H1 (cell line): ENCODE measurements around the gene RTP1. TPM values are rescaled to one million over a fixed set of nuclear protein-coding genes. Genes with fewer than 3 reads are reported as not detected.
"Not testable (repeated sequence)": the region's sequence is repeated elsewhere in the genome, so short reads cannot be mapped to it uniquely, and the experiment has no call there.

Experiments
- CTCF ChIA-PET: fragments of 300-600 bp; sonication (Branson Sonifier 250); formaldehyde crosslinking; loops from one replicate; lab custom pipeline; 2021; ENCODE audit not compliant: partially characterized antibody; lab: Charles Lee
- POLR2A ChIA-PET: fragments of 300-600 bp; sonication (Branson Sonifier 250); formaldehyde crosslinking; loops from one replicate; lab custom pipeline; 2021; ENCODE audit warnings: inconsistent platforms; ENCODE audit not compliant: partially characterized antibody; lab: Charles Lee
- DNase-seq, 2 experiments: peaks; one replicate each; pipeline versions ENCODE4 v3.0.0 to v3.0.0-alpha.2; 2010 to 2022; ENCODE audit warnings: low spot score in 2 of 2, low read depth in 1 of 2, mixed read lengths in 1 of 2
- FAIRE-seq: peaks from 2 replicates; lab custom pipeline; 2011; peaks lifted over from hg19 to GRCh38; lab: Jason Lieb, UNC
- H2AFZ ChIP-seq: 2 replicates; pipeline ENCODE4 v1.8.1; 2012; ENCODE audit warnings: low read length, inconsistent platforms
- H2AK5ac ChIP-seq: 2 replicates; pipeline ENCODE4 v1.6.1; 2013; ENCODE audit warnings: low read depth, low read length
- H2BK120ac ChIP-seq: replicated peaks from 2 replicates; pipeline ENCODE3; 2013; ENCODE audit warnings: low read depth, low read length, inconsistent platforms
- H2BK12ac ChIP-seq: 2 replicates; pipeline ENCODE4 v1.6.1; 2013; ENCODE audit warnings: low read depth, low read length
- H2BK15ac ChIP-seq: 2 replicates; pipeline ENCODE4 v1.6.1; 2013; ENCODE audit warnings: low read length
- H2BK20ac ChIP-seq: 2 replicates; pipeline ENCODE4 v1.6.1; 2013; ENCODE audit warnings: low read length
- H2BK5ac ChIP-seq: 2 replicates; pipeline ENCODE4 v1.6.1; 2013; ENCODE audit warnings: low read depth, low read length
- H3K14ac ChIP-seq: 2 replicates; pipeline ENCODE4 v1.6.1; 2013; ENCODE audit warnings: inconsistent platforms; ENCODE audit not compliant: insufficient read length
- H3K18ac ChIP-seq: 2 replicates; pipeline ENCODE4 v1.6.1; 2013; ENCODE audit warnings: low read length; ENCODE audit errors: extremely low read depth
- H3K23ac ChIP-seq: 2 replicates; pipeline ENCODE4 v1.6.1; 2013; ENCODE audit warnings: inconsistent platforms; ENCODE audit not compliant: insufficient read length
- H3K23me2 ChIP-seq: 2 replicates; pipeline ENCODE4 v1.6.1; 2013; ENCODE audit warnings: low read depth, low read length
- H3K27ac ChIP-seq: 2 replicates; pipeline ENCODE4 v1.6.1; 2011; ENCODE audit warnings: low read depth, low read length, inconsistent platforms
- H3K27me3 ChIP-seq, 4 experiments: replicated peaks in 1 of 4; 1 replicate in 1 of 4; 2 replicates in 3 of 4; pipeline versions ENCODE4 v1.6.1 to v1.8.1; 2011 to 2013; ENCODE audit warnings: low read length in 3 of 4, mild to moderate bottlenecking in 3 of 4, inconsistent platforms in 2 of 4, mixed read lengths in 2 of 4, moderate library complexity in 1 of 4; ENCODE audit not compliant: control insufficient read depth in 3 of 4, insufficient read depth in 3 of 4; ENCODE audit errors: extremely low read depth in 1 of 4
- H3K36me3 ChIP-seq, 4 experiments: 2 replicates each; pipeline versions ENCODE4 v1.6.1 to v1.8.1; 2011 to 2013; ENCODE audit warnings: mild to moderate bottlenecking in 4 of 4, low read length in 3 of 4, moderate library complexity in 2 of 4, control low read depth in 1 of 4, inconsistent platforms in 1 of 4; ENCODE audit not compliant: insufficient read depth in 4 of 4, control insufficient read depth in 2 of 4
- H3K4ac ChIP-seq: replicated peaks from 2 replicates; pipeline ENCODE3; 2013; ENCODE audit warnings: low read length, low read depth, mixed read lengths, inconsistent platforms; ENCODE audit not compliant: insufficient read length
- H3K4me1 ChIP-seq, 4 experiments: replicated peaks in 1 of 4; 1 replicate in 1 of 4; 2 replicates in 3 of 4; pipeline versions ENCODE4 v1.6.1 to v1.8.1; 2011 to 2013; ENCODE audit warnings: low read length in 3 of 4, inconsistent platforms in 2 of 4, mixed read lengths in 1 of 4; ENCODE audit not compliant: insufficient read depth in 4 of 4, control insufficient read depth in 3 of 4
- H3K4me2 ChIP-seq, 2 experiments: 2 replicates each; pipeline versions ENCODE4 v1.6.1 to v1.8.1; 2011 to 2013; ENCODE audit warnings: low read depth in 2 of 2, low read length in 2 of 2, control low read depth in 1 of 2, inconsistent platforms in 1 of 2, mild to moderate bottlenecking in 1 of 2; ENCODE audit not compliant: insufficient read depth in 1 of 2
- H3K4me3 ChIP-seq, 4 experiments: fragments of 200-600, 300-600 bp in 1 of 4; sonication (generic), shearing (Covaris generic), sonication (Bioruptor Twin) in 1 of 4; 2 replicates each; pipeline versions ENCODE4 v1.5.1 to v1.8.1; 2011 to 2016; ENCODE audit warnings: low read length in 4 of 4, low read depth in 3 of 4, control low read depth in 2 of 4, inconsistent platforms in 2 of 4, mild to moderate bottlenecking in 2 of 4, mixed read lengths in 1 of 4, moderate library complexity in 1 of 4; ENCODE audit not compliant: insufficient read depth in 2 of 4; ENCODE audit errors: extremely low read depth in 1 of 4
- H3K56ac ChIP-seq: replicated peaks from 2 replicates; pipeline ENCODE3; 2013; ENCODE audit warnings: low read depth, mild to moderate bottlenecking, mixed read lengths, low read length, inconsistent platforms; ENCODE audit not compliant: insufficient read length
- H3K79me1 ChIP-seq: 2 replicates; pipeline ENCODE4 v1.6.1; 2013; ENCODE audit warnings: low read depth, low read length, control low read depth
- H3K79me2 ChIP-seq, 2 experiments: 2 replicates each; pipeline versions ENCODE4 v1.6.1 to v1.8.1; 2012 to 2013; ENCODE audit warnings: low read length in 2 of 2, mild to moderate bottlenecking in 2 of 2, inconsistent platforms in 1 of 2; ENCODE audit not compliant: insufficient read depth in 2 of 2, control insufficient read depth in 1 of 2
- H3K9ac ChIP-seq, 4 experiments: replicated peaks in 1 of 4; 1 replicate in 1 of 4; 2 replicates in 3 of 4; pipeline versions ENCODE4 v1.6.1 to v1.8.1; 2011 to 2013; ENCODE audit warnings: low read depth in 3 of 4, low read length in 3 of 4, control low read depth in 2 of 4, mild to moderate bottlenecking in 2 of 4, moderate library complexity in 2 of 4, inconsistent platforms in 1 of 4; ENCODE audit errors: extremely low read depth in 1 of 4
- H3K9me3 ChIP-seq, 2 experiments: 2 replicates each; pipeline versions ENCODE4 v1.6.1 to v1.8.1; 2012 to 2013; ENCODE audit warnings: mild to moderate bottlenecking in 2 of 2, moderate library complexity in 2 of 2, control low read depth in 1 of 2, inconsistent platforms in 1 of 2, low read depth in 1 of 2, low read length in 1 of 2, mixed read lengths in 1 of 2; ENCODE audit not compliant: insufficient read depth in 2 of 2
- H4K20me1 ChIP-seq, 2 experiments: replicated peaks in 1 of 2; 2 replicates each; pipeline versions ENCODE3 to v1.8.1; 2011 to 2013; ENCODE audit warnings: inconsistent platforms in 2 of 2, low read length in 2 of 2, mild to moderate bottlenecking in 1 of 2; ENCODE audit not compliant: insufficient read depth in 2 of 2, control insufficient read depth in 1 of 2
- H4K5ac ChIP-seq: 2 replicates; pipeline ENCODE4 v1.6.1; 2013; ENCODE audit warnings: low read length, low read depth, mixed read lengths, inconsistent platforms; ENCODE audit not compliant: insufficient read length
- H4K8ac ChIP-seq: 2 replicates; pipeline ENCODE4 v1.8.0; 2013; ENCODE audit warnings: mild to moderate bottlenecking, moderate library complexity, low read length, inconsistent platforms; ENCODE audit not compliant: insufficient read depth; ENCODE audit errors: extremely low read depth
- H4K91ac ChIP-seq: replicated peaks from 2 replicates; pipeline ENCODE3; 2013; ENCODE audit warnings: low read length, mixed read lengths, inconsistent platforms; ENCODE audit not compliant: insufficient read length
- ASH2L ChIP-seq: fragments of 200-600, 300-600 bp; sonication (generic); IDR thresholded peaks from one replicate; pipeline ENCODE4 v1.7.1; 2017; ENCODE audit warnings: low read length
- CTBP2 ChIP-seq: IDR thresholded peaks from 2 replicates; pipeline ENCODE4 v1.7.0; 2011; ENCODE audit warnings: borderline replicate concordance, mild to moderate bottlenecking, moderate library complexity, mixed read lengths, low read length; ENCODE audit not compliant: insufficient read depth, insufficient read length
- MAFK ChIP-seq: IDR thresholded peaks from 2 replicates; pipeline ENCODE4 v1.6.1; 2012; ENCODE audit warnings: low read depth, mild to moderate bottlenecking, improper control_type of control experiment, low read length
- NANOG ChIP-seq: IDR thresholded peaks from 2 replicates; pipeline ENCODE4 v1.6.1; 2011; ENCODE audit warnings: low read length, low read depth, mild to moderate bottlenecking, inconsistent platforms; ENCODE audit not compliant: insufficient read depth, poor library complexity, severe bottlenecking
- PHF8 ChIP-seq: fragments of 200-600 bp; sonication (generic); conservative IDR thresholded peaks from 2 replicates; pipeline ENCODE4 v1.7.1; 2012; ENCODE audit warnings: low read depth, mild to moderate bottlenecking, inconsistent platforms, low read length, moderate library complexity
- SIRT6 ChIP-seq: IDR thresholded peaks from one replicate; pipeline ENCODE4 v1.7.1; 2012; ENCODE audit warnings: low read length, inconsistent platforms
- SRF ChIP-seq: IDR thresholded peaks from 2 replicates; pipeline ENCODE4 v1.6.1; 2011; ENCODE audit warnings: mild to moderate bottlenecking, low read depth, low read length, moderate library complexity
- TEAD4 ChIP-seq: IDR thresholded peaks from 2 replicates; pipeline ENCODE4 v1.6.1; 2012; ENCODE audit warnings: low read depth, low read length, inconsistent platforms, mixed read lengths
- YY1 ChIP-seq: IDR thresholded peaks from 2 replicates; pipeline ENCODE4 v1.6.1; 2011; ENCODE audit warnings: low read depth, mild to moderate bottlenecking, low read length
- WGBS, 2 experiments: shearing (Covaris generic) in 1 of 2; methylation state at CpG; one replicate each; pipeline versions ENCODE4 v1.1.6 to v1.1.7; 2013 to 2015; ENCODE audit warnings: low lambda C conversion rate in 2 of 2, mixed read lengths in 2 of 2, inconsistent platforms in 1 of 2, low coverage in 1 of 2, missing lambda C conversion rate in 1 of 2; ENCODE audit not compliant: insufficient replicate concordance in 2 of 2, insufficient coverage in 1 of 2, insufficient read length in 1 of 2; ENCODE audit errors: extremely low coverage in 1 of 2, missing lambda C conversion rate in 1 of 2; 5-methylcytosine and 5-hydroxymethylcytosine counted together
- polyA plus RNA-seq, 7 experiments: library from polyadenylated mRNA; depleted of rRNA in 3 of 7; stranded (reverse) in 5 of 7; unstranded in 2 of 7; fragments of >200 nt in 5 of 7; fragments of 200-250 nt in 2 of 7; gene quantifications; 1 replicate in 5 of 7; 2 replicates in 1 of 7; 4 replicates in 1 of 7; pipeline versions ENCODE4 v1.2.1 to v1.2.3, GENCODE V29; 2011 to 2013; ENCODE audit warnings: missing spikeins in 2 of 7, mixed read lengths in 2 of 7
- total RNA-seq: library from RNA; stranded (reverse); fragmentation: NEBNext Ultra II Directional; extraction: Animal tissue kit (Norgen Biotek cat#: 25700); gene quantifications from 2 replicates; pipeline ENCODE4 v1.2.1, GENCODE V29; 2021

Gene RTP1
- total and polyA plus RNA-seq, 2 of the 8 experiments (the other 6 are each of a cell fraction or from before 2014, with no cell fraction given): 2.9 to 3.0 TPM

GRCh38 chr3:187238239-187238638 is 41.0 kb downstream of the RTP1 start (continued):
- TF ChIP-seq YY1 (no peak), SIRT6 (no peak), SRF (no peak), CTBP2 (no peak), MAFK (no peak), NANOG (no peak), TEAD4 (no peak), PHF8 (no peak), ASH2L (no peak)

DNA sequence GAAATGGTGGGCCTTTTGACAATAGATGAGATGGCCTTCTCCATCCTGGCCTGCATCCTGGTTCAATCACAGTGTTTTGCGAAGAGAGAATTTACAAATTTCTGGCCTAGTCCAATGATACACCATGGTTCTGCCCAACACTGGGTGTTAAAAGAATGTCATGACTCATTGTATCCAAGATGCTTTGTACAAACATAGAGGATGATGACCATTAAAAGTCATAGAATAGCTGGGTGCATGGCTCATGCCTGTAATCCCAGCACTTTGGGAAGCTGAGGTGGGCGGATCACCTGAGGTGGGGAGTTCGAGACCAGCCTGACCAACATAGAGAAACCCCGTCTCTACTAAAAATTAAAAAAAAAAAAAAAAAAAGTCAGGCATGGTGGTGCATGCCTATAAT is 41.5 kb downstream of the RTP1 start:
- H3K27ac ChIP-seq, DNase-seq, H3K23me2 ChIP-seq, H3K4me1 ChIP-seq, H2AK5ac ChIP-seq, H2BK120ac ChIP-seq, H3K79me2 ChIP-seq, H3K4ac ChIP-seq, H3K23ac ChIP-seq, H3K36me3 ChIP-seq, H3K56ac ChIP-seq, H4K20me1 ChIP-seq, H4K91ac ChIP-seq, H3K4me3 ChIP-seq, H3K27me3 ChIP-seq, H2AFZ ChIP-seq, H4K8ac ChIP-seq, H2BK5ac ChIP-seq, POLR2A ChIA-PET, H3K14ac ChIP-seq, H3K79me1 ChIP-seq, H3K9me3 ChIP-seq, H4K5ac ChIP-seq, H2BK20ac ChIP-seq, H3K4me2 ChIP-seq, H3K18ac ChIP-seq, H2BK15ac ChIP-seq, H3K9ac ChIP-seq, H2BK12ac ChIP-seq, FAIRE-seq: not testable (repeated sequence)
- WGBS, 2 experiments: 93% methylated on average over 1 of the region's 4 CpGs; no CpG with 5 or more reads in 1 of the 2 experiments
- CTCF ChIA-PET: interaction anchor here (0.9 to 1.4 kb wide), 3 partner anchors 21 to 81 kb away, joined by 3 to 7 read pairs (median 5); no protein-coding TSS in a partner anchor
